ENCODE results near the gene GRIA4. TPM values are rescaled to one million over a fixed set of nuclear protein-coding genes. Genes with fewer than 3 reads are reported as not detected.

Gene GRIA4
- total and polyA plus RNA-seq, 2 donors (not counting 1 experiment from before 2014, with no cell fraction given): 0.15 to 0.50 TPM

DNA sequence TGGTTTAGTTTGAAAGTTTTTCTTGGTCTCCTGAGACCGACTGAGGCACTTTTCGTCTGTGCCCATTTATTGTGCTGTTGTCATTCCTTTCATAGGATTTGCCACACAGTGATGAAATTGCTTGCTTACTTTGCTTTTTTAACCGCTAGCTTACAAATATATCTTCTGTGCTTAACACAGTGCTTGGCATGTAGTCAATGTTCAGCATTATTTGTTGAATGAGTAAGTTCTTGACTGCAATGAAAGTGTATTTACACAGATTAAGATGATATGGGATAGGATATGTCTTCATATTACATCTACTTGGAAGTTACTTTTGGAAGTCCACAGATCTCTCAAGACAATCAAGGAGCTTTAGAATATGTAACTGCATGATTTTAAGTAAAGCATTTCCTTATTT, 91.2 kb downstream of the GRIA4 start:
- Histone ChIP-seq H3K9ac (ENCODE audit: insufficient read depth, low read length) (no peak overlapping the region), H3K4me2 (ENCODE audit: extremely low read depth, insufficient read depth, low read length) (no peak overlapping the region), H3K79me2 (ENCODE audit: control insufficient read depth, insufficient read depth, low read length) (no peaks in the 10 kb centered on the region), H3K36me3 (ENCODE audit: control insufficient read depth, insufficient read depth, low read length) (no peaks in the 10 kb centered on the region), H4K20me1 (ENCODE audit: control insufficient read depth, extremely low read depth, insufficient read depth, low read length) (no peaks in the 10 kb centered on the region), H3K27ac (ENCODE audit: insufficient read depth, low read length) (no peak overlapping the region), H3K4me3 (replicated peaks in 1 of 4; ENCODE audit: control extremely low read depth in 1 of 4, insufficient read depth in 1 of 4, low read depth in 3 of 4, low read length in 4 of 4) (no peak overlapping the region), H3K4me1 (ENCODE audit: control insufficient read depth, extremely low read depth, insufficient read depth, low read length) (no peaks in the 10 kb centered on the region), H2AFZ (ENCODE audit: low read length) (no peak overlapping the region), H3K9me3 (ENCODE audit: control insufficient read depth, insufficient read depth, low read depth, low read length) (no peaks in the 10 kb centered on the region), H3K27me3 (ENCODE audit: control insufficient read depth, insufficient read depth, low read length) (no peaks in the 10 kb centered on the region)
- DNase-seq (ENCODE audit: low read depth in 2 of 2): no peak
- TF ChIP-seq, protein P1, sequence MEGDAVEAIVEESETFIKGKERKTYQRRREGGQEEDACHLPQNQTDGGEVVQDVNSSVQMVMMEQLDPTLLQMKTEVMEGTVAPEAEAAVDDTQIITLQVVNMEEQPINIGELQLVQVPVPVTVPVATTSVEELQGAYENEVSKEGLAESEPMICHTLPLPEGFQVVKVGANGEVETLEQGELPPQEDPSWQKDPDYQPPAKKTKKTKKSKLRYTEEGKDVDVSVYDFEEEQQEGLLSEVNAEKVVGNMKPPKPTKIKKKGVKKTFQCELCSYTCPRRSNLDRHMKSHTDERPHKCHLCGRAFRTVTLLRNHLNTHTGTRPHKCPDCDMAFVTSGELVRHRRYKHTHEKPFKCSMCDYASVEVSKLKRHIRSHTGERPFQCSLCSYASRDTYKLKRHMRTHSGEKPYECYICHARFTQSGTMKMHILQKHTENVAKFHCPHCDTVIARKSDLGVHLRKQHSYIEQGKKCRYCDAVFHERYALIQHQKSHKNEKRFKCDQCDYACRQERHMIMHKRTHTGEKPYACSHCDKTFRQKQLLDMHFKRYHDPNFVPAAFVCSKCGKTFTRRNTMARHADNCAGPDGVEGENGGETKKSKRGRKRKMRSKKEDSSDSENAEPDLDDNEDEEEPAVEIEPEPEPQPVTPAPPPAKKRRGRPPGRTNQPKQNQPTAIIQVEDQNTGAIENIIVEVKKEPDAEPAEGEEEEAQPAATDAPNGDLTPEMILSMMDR (conservative IDR thresholded peaks at IDR 0.05 in 1 of 2, IDR thresholded peaks at IDR 0.05 in 1 of 2; ENCODE audit: low read depth in 1 of 2, low read length in 2 of 2): no peak

DNA sequence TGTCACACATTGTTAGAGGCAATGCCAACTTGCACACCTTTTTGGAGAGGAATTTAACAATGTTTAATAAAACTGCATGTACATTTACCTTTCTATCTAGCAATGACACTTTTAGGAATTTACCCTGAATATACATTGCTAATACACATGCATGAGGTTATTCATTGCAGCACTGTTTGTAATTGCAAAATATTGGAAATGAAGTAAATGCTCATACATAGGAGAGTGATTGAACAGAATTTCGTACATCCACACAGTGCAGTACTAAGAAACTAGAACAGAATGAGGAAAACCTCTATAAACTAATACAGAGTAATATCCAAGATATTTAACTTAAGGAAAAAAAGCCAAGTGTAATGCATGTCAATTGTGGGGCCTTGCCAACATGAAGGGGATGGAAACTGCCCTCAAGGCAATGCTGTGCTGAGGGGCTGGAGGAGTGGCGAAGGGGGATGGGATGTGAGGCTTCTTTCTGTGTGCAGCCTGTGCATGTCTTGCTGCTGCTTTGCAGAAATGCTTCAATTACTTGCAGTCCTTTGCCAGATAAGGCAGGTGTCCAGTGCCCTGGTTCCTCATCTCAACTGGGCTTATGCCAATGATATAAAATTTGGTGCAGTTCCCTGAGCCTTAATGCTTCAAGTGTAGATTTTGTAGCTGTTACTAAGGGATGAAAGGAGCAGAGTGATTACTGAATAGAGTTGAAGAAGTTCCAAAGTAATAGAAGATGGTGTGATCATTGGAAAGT, 96.1 kb downstream of the GRIA4 start:
- Histone ChIP-seq H3K79me2 (ENCODE audit: control insufficient read depth, insufficient read depth, low read length) (no peaks in the 10 kb centered on the region), H3K4me2 (ENCODE audit: extremely low read depth, insufficient read depth, low read length) (no peak overlapping the region), H3K27me3 (ENCODE audit: control insufficient read depth, insufficient read depth, low read length) (no peaks in the 10 kb centered on the region), H3K4me1 (ENCODE audit: control insufficient read depth, extremely low read depth, insufficient read depth, low read length) (no peaks in the 10 kb centered on the region), H3K4me3 (replicated peaks in 1 of 4; ENCODE audit: control extremely low read depth in 1 of 4, insufficient read depth in 1 of 4, low read depth in 3 of 4, low read length in 4 of 4) (no peak overlapping the region), H3K27ac (ENCODE audit: insufficient read depth, low read length) (no peak overlapping the region), H2AFZ (ENCODE audit: low read length) (no peak overlapping the region), H3K36me3 (ENCODE audit: control insufficient read depth, insufficient read depth, low read length) (no peaks in the 10 kb centered on the region), H3K9ac (ENCODE audit: insufficient read depth, low read length) (no peak overlapping the region), H3K9me3 (ENCODE audit: control insufficient read depth, insufficient read depth, low read depth, low read length) (no peaks in the 10 kb centered on the region), H4K20me1 (ENCODE audit: control insufficient read depth, extremely low read depth, insufficient read depth, low read length) (no peaks in the 10 kb centered on the region)
- no peak for TF ChIP-seq EZH2 (IDR thresholded peaks at IDR 0.05; ENCODE audit: low read length, missing control alignments)
- TF ChIP-seq, protein P1 (conservative IDR thresholded peaks at IDR 0.05 in 1 of 2, IDR thresholded peaks at IDR 0.05 in 1 of 2; ENCODE audit: low read depth in 1 of 2, low read length in 2 of 2): no peak
- DNase-seq (ENCODE audit: low read depth in 2 of 2): no peak

DNA sequence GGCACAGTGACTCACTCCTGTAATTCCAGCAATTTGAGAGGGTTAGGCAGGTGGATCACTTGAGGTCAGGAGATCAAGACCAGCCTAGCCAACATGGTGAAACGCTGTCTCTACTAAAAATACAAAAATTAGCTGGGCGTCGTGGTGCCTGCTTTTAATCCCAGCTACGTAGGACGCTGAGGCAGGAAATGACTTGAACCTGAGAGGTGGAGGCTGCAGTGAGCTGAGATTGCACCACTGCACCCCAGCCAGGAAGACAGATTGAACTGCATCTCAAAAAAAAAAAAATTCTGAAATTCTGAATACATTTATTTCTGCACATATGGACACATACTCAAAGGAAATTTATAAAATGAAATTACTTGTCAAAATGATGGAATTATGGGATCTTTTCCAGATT, 103.2 kb downstream of the GRIA4 start:
- no peak for DNase-seq (ENCODE audit: low read depth in 2 of 2)
- H3K27me3 ChIP-seq (ENCODE audit: control insufficient read depth, insufficient read depth, low read length): no peaks in the 10 kb centered on the region
- no peak overlapping the region for H3K27ac ChIP-seq (ENCODE audit: insufficient read depth, low read length)
- no peak overlapping the region for H2AFZ ChIP-seq (ENCODE audit: low read length)
- TF ChIP-seq, protein P1 (conservative IDR thresholded peaks at IDR 0.05 in 1 of 2, IDR thresholded peaks at IDR 0.05 in 1 of 2; ENCODE audit: low read depth in 1 of 2, low read length in 2 of 2): no peak
- no peak for TF ChIP-seq EZH2 (IDR thresholded peaks at IDR 0.05; ENCODE audit: low read length, missing control alignments)
- no peaks in the 10 kb centered on the region for H4K20me1 ChIP-seq (ENCODE audit: control insufficient read depth, extremely low read depth, insufficient read depth, low read length)
- no peak overlapping the region for H3K4me2 ChIP-seq (ENCODE audit: extremely low read depth, insufficient read depth, low read length)
- no peaks in the 10 kb centered on the region for H3K9me3 ChIP-seq (ENCODE audit: control insufficient read depth, insufficient read depth, low read depth, low read length)
- no peak overlapping the region for H3K4me3 ChIP-seq (replicated peaks in 1 of 4; ENCODE audit: control extremely low read depth in 1 of 4, insufficient read depth in 1 of 4, low read depth in 3 of 4, low read length in 4 of 4)
- no peaks in the 10 kb centered on the region for H3K4me1 ChIP-seq (ENCODE audit: control insufficient read depth, extremely low read depth, insufficient read depth, low read length)
- H3K9ac ChIP-seq (ENCODE audit: insufficient read depth, low read length): no peak overlapping the region
- H3K79me2 ChIP-seq (ENCODE audit: control insufficient read depth, insufficient read depth, low read length): no peaks in the 10 kb centered on the region
- no peaks in the 10 kb centered on the region for H3K36me3 ChIP-seq (ENCODE audit: control insufficient read depth, insufficient read depth, low read length)

All from fibroblast of lung (primary cell).